ENCODE results near the gene THOC5. TPM values are rescaled to one million over a fixed set of nuclear protein-coding genes. Genes with fewer than 3 reads are reported as not detected.

The THOC5 gene
- total and polyA plus RNA-seq, 2 experiments from 2014 or later: 23.0 to 27.7 TPM

DNA sequence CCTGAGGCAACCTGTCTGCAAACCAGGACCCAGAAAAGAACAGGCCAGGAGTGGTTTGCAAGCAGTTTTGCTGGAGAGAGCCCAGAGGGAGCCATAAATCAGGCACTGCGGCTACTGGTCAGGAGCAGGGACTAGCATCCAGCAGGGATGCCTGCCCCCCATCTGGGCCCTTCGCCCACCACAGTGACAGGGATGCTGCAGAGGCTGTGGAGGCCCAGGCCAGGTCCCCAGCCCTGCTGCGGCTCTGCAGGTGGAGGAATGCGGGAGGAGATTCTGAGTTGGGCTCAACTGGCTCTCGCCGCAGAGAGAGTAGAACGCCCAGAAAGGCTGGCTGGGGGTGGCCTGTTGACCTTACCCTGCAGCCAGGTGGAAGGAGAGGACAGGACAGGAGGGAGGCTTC, 89.9 kb downstream of the THOC5 start:
- no peak for DNase-seq (ENCODE audit: low spot score)
- Histone ChIP-seq H3K27me3 (peaks cover 5% of the 10 kb centered on the region), H3K36me3 (replicated peaks; ENCODE audit: insufficient read depth, low read depth) (no peaks in the 10 kb centered on the region), H3K9me2 (replicated peaks; ENCODE audit: insufficient read depth) (no peaks in the 10 kb centered on the region), H4K20me1 (ENCODE audit: insufficient read depth, poor library complexity, severe bottlenecking) (no peaks in the 10 kb centered on the region), H3K4me3 (no peak overlapping the region), H3K4me1 (ENCODE audit: insufficient read depth) (no peaks in the 10 kb centered on the region), H3K27ac (no peak overlapping the region), H3K9me3 (ENCODE audit: low read depth) (no peaks in the 10 kb centered on the region), H3K4me2 (no peak overlapping the region), H2AFZ (no peak overlapping the region), H3K79me2 (no peaks in the 10 kb centered on the region)
- no peak for TF ChIP-seq EZH2 (IDR thresholded peaks at IDR 0.05; ENCODE audit: borderline replicate concordance)
- TF ChIP-seq, protein P1, sequence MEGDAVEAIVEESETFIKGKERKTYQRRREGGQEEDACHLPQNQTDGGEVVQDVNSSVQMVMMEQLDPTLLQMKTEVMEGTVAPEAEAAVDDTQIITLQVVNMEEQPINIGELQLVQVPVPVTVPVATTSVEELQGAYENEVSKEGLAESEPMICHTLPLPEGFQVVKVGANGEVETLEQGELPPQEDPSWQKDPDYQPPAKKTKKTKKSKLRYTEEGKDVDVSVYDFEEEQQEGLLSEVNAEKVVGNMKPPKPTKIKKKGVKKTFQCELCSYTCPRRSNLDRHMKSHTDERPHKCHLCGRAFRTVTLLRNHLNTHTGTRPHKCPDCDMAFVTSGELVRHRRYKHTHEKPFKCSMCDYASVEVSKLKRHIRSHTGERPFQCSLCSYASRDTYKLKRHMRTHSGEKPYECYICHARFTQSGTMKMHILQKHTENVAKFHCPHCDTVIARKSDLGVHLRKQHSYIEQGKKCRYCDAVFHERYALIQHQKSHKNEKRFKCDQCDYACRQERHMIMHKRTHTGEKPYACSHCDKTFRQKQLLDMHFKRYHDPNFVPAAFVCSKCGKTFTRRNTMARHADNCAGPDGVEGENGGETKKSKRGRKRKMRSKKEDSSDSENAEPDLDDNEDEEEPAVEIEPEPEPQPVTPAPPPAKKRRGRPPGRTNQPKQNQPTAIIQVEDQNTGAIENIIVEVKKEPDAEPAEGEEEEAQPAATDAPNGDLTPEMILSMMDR (IDR thresholded peaks at IDR 0.05; ENCODE audit: poor library complexity): no peak
- WGBS (ENCODE audit: low lambda C conversion rate, missing lambda C conversion rate): 80% methylated on average over 7 of the region's 7 CpGs

DNA sequence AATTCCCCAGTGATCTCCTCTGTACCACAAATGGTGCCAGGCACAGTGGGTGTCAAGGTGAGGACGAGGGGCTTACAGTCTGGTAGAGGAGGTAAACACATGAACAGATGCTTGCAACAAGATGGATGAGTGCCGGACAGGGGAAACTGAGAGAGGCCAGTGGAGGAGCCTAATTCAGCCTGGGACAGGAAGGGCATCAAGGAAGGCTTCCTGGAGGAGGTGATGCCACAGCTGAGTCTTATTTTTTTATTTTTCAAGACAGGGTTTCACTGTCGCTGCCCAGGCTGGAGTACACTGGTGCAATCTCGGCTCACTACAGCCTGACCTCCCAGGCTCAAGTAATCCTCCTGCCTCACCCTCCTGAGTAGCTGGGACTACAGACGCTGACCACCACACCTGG, 92.3 kb downstream of the THOC5 start:
- no peak overlapping the region for H3K27ac ChIP-seq
- WGBS (ENCODE audit: low lambda C conversion rate, missing lambda C conversion rate): 94% methylated on average over 5 of the region's 5 CpGs
- H3K79me2 ChIP-seq: no peaks in the 10 kb centered on the region
- no peak overlapping the region for H3K4me2 ChIP-seq
- no peak for DNase-seq (ENCODE audit: low spot score)
- no peaks in the 10 kb centered on the region for H3K9me2 ChIP-seq (replicated peaks; ENCODE audit: insufficient read depth)
- TF ChIP-seq EZH2phosphoT487 (IDR thresholded peaks at IDR 0.05; ENCODE audit: low read depth, severe bottlenecking, unreplicated experiment): no peak
- TF ChIP-seq, protein P1 (IDR thresholded peaks at IDR 0.05; ENCODE audit: poor library complexity): no peak
- TF ChIP-seq EZH2 (IDR thresholded peaks at IDR 0.05; ENCODE audit: borderline replicate concordance): no peak
- H4K20me1 ChIP-seq (ENCODE audit: insufficient read depth, poor library complexity, severe bottlenecking): no peaks in the 10 kb centered on the region
- H3K4me3 ChIP-seq: no peak overlapping the region
- no peaks in the 10 kb centered on the region for H3K27me3 ChIP-seq
- H2AFZ ChIP-seq: no peak overlapping the region
- H3K9me3 ChIP-seq (ENCODE audit: low read depth): no peaks in the 10 kb centered on the region
- no peaks in the 10 kb centered on the region for H3K36me3 ChIP-seq (replicated peaks; ENCODE audit: insufficient read depth, low read depth)
- H3K4me1 ChIP-seq (ENCODE audit: insufficient read depth): no peaks in the 10 kb centered on the region

DNA sequence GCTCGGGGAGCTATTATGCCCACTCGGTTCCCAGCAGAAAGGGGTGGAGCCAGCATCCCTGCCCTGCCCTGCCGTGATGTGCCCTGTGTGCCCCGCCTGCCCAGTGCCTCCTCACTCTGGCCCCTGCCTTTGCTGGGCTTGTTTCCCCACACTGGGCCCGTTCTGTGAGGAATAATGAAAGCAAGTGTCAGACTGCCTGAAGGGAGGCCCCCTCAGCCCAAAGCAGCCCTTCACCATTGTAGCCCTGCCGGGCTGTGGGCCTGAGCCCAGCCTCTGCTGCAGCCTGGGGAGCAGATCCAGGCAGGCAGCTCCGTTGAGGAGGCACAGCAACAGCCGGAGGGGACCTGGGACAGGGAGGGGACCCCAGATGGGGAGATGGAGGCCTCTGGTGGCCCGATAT, 93.8 kb downstream of the THOC5 start:
- Histone ChIP-seq H3K27me3 (no peaks in the 10 kb centered on the region), H2AFZ (no peak overlapping the region)
- WGBS (ENCODE audit: low lambda C conversion rate, missing lambda C conversion rate): 61% methylated on average over 9 of the region's 9 CpGs

More for the DNA sequence above, 93.8 kb downstream of the THOC5 start:
- TF ChIP-seq, protein P1 (IDR thresholded peaks at IDR 0.05; ENCODE audit: poor library complexity): no peak
- TF ChIP-seq EZH2 (IDR thresholded peaks at IDR 0.05; ENCODE audit: borderline replicate concordance) (no peak), EZH2phosphoT487 (IDR thresholded peaks at IDR 0.05; ENCODE audit: low read depth, severe bottlenecking, unreplicated experiment) (no peak)
- no peak overlapping the region for H3K4me3 ChIP-seq
- no peaks in the 10 kb centered on the region for H3K79me2 ChIP-seq
- no peaks in the 10 kb centered on the region for H3K4me1 ChIP-seq (ENCODE audit: insufficient read depth)
- no peaks in the 10 kb centered on the region for H4K20me1 ChIP-seq (ENCODE audit: insufficient read depth, poor library complexity, severe bottlenecking)
- H3K9me2 ChIP-seq (replicated peaks; ENCODE audit: insufficient read depth): no peaks in the 10 kb centered on the region
- DNase-seq (ENCODE audit: low spot score): no peak
- H3K27ac ChIP-seq: no peak overlapping the region
- no peaks in the 10 kb centered on the region for H3K9me3 ChIP-seq (ENCODE audit: low read depth)
- H3K36me3 ChIP-seq (replicated peaks; ENCODE audit: insufficient read depth, low read depth): no peaks in the 10 kb centered on the region
- no peak overlapping the region for H3K4me2 ChIP-seq

Data from hepatocyte (in vitro differentiated cells).